Measurements from ENCODE around the gene CPB1. TPM values are rescaled to one million over a fixed set of nuclear protein-coding genes. Genes with fewer than 3 reads are reported as not detected.

CPB1 gene
- total and polyA plus RNA-seq, 2 of the 8 experiments (the other 6 are each of a cell fraction or from before 2014, with no cell fraction given): not detected

- TF ChIP-seq CHD7 (IDR thresholded peaks at IDR 0.05; ENCODE audit: insufficient replicate concordance, low read length) (no peak), CTCF (IDR thresholded peaks at IDR 0.05; ENCODE audit: control extremely low read depth in 1 of 3, insufficient read depth in 1 of 3, low read depth in 1 of 3, low read length in 3 of 3) (no peak), TAF7 (optimal IDR thresholded peaks at IDR 0.05; ENCODE audit: borderline replicate concordance, low read depth, low read length) (no peak), RNF2 (IDR thresholded peaks at IDR 0.05; ENCODE audit: borderline replicate concordance, low read depth, low read length, missing control alignments, poor library complexity, severe bottlenecking) (no peak), NRF1 (IDR thresholded peaks at IDR 0.05; ENCODE audit: low read depth, low read length) (no peak), FOSL1 (IDR thresholded peaks at IDR 0.05; ENCODE audit: insufficient read depth, low read depth, low read length) (no peak)
Measured at GRCh38 chr3:148901987-148902791, 74.6 kb downstream of the CPB1 start (continued).
